Measurements from ENCODE around the gene WDFY4. TPM values are rescaled to one million over a fixed set of nuclear protein-coding genes. Genes with fewer than 3 reads are reported as not detected.

WDFY4 gene
- total RNA-seq, 4 donors from 2014 or later: 0.60 to 20.6 (median 5.1) TPM

DNA sequence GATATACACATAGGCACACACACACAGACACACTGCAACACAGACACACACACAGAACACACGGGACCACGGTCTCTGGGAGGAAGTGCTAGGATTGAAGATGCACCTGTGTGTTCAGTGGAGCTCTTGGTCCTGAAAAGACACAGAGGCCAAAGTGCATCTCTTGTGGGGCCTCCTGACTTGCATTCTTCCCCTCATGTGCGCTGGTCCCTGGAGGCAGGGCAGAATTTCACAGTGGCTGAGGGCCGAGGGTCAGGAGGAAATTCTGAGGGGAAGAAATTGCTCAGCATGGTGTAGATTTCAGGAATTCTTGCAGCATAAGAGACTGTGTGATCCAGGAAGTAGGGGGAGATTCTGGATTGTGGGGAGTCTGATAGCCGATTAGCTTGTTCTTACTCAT, 35.9 kb downstream of the WDFY4 start:
- intact Hi-C loops (cut with DNase I; ENCODE audit: low total_unique reads) (no loop called here), in situ Hi-C loops (cut with MboI; ENCODE audit: low pct_ligation_motif_present in 1 of 4, low pct_unique_long_range_greater_than_20kb in 1 of 4, low sequenced_read_pairs in 3 of 4) (no loop called here)
- H3K4me3 ChIP-seq: no peak overlapping the region
- DNase-seq: no peak
- H3K27ac ChIP-seq: no peak overlapping the region
- no peaks in the 10 kb centered on the region for H3K9me3 ChIP-seq
- H3K36me3 ChIP-seq: no peaks in the 10 kb centered on the region
- TF ChIP-seq POLR2AphosphoS5 (IDR thresholded peaks at IDR 0.05): no peak
- TF ChIP-seq, protein P1, sequence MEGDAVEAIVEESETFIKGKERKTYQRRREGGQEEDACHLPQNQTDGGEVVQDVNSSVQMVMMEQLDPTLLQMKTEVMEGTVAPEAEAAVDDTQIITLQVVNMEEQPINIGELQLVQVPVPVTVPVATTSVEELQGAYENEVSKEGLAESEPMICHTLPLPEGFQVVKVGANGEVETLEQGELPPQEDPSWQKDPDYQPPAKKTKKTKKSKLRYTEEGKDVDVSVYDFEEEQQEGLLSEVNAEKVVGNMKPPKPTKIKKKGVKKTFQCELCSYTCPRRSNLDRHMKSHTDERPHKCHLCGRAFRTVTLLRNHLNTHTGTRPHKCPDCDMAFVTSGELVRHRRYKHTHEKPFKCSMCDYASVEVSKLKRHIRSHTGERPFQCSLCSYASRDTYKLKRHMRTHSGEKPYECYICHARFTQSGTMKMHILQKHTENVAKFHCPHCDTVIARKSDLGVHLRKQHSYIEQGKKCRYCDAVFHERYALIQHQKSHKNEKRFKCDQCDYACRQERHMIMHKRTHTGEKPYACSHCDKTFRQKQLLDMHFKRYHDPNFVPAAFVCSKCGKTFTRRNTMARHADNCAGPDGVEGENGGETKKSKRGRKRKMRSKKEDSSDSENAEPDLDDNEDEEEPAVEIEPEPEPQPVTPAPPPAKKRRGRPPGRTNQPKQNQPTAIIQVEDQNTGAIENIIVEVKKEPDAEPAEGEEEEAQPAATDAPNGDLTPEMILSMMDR (IDR thresholded peaks at IDR 0.05): no peak
- no peak for TF ChIP-seq POLR2A (IDR thresholded peaks at IDR 0.05)
- TF ChIP-seq EP300 (IDR thresholded peaks at IDR 0.05; ENCODE audit: low read depth): no peak
- H3K4me1 ChIP-seq: no peaks in the 10 kb centered on the region
- H3K27me3 ChIP-seq: no peaks in the 10 kb centered on the region
- 70 to 80% methylated on average over 1 to 5 of the region's 5 CpGs for WGBS, 2 donors (ENCODE audit: low coverage in 1 of 2)

DNA sequence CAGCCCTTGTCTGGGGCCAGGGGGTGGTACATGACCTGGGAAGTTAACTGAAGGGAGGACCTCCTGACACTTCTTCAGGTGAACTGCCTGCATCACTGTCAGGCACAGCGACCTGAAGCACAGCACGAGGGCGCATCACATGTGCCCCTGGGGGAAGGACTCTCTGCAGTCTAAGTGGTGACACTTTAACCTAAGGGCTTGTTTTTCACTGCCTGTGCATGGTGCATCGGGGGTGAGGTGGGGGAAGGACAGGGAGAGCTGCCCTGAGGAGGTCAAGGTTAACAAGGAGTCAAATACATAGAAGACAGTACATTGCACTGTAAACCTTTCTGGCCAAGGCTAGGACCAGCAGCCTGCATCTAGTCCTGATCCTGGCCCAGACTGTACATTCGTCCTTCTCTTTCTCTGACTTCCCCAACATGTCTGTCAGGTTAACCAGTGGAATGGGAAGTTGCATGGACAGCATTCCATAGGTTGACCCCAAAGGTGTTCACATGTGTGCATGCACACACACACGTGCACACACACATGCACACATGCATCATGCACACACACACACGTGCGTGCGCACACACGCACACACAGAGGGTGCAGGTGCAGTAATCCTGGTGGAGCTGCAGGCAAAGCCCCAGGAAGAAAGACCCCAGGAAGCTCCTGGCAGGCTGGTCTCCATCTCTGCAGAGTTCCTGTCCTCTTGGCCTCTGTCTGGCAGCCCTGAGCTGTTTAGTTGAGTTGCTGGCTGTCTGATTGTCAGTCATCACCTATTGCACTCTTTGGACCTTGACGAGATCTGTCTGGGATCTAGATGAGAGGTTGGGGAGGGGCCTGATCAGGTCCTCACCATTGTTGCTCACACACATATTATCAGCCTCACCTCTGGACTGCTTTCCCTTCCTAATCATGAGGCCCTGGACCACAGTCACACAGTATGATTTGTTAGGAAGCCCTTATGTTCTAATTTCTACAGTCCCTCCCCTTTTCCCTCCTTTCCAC, 37.8 kb downstream of the WDFY4 start:
- 74% methylated on average over 11 of the region's 11 CpGs; no CpG with 5 or more reads in 1 of the 2 donors for WGBS, 2 donors (ENCODE audit: low coverage in 1 of 2)
- TF ChIP-seq POLR2A (IDR thresholded peaks at IDR 0.05): no peak
- no peak for TF ChIP-seq POLR2AphosphoS5 (IDR thresholded peaks at IDR 0.05)
- TF ChIP-seq, protein P1 (IDR thresholded peaks at IDR 0.05): no peak
- no peak for TF ChIP-seq EP300 (IDR thresholded peaks at IDR 0.05; ENCODE audit: low read depth)
- Histone ChIP-seq H3K4me3 (no peak overlapping the region), H3K36me3 (no peaks in the 10 kb centered on the region), H3K27ac (no peak overlapping the region), H3K9me3 (no peaks in the 10 kb centered on the region), H3K27me3 (no peaks in the 10 kb centered on the region), H3K4me1 (no peaks in the 10 kb centered on the region)
- DNase-seq: no peak
- in situ Hi-C loops (cut with MboI; ENCODE audit: low pct_ligation_motif_present in 1 of 4, low pct_unique_long_range_greater_than_20kb in 1 of 4, low sequenced_read_pairs in 3 of 4): no loop called here
- intact Hi-C loops (cut with DNase I; ENCODE audit: low total_unique reads): no loop called here

DNA sequence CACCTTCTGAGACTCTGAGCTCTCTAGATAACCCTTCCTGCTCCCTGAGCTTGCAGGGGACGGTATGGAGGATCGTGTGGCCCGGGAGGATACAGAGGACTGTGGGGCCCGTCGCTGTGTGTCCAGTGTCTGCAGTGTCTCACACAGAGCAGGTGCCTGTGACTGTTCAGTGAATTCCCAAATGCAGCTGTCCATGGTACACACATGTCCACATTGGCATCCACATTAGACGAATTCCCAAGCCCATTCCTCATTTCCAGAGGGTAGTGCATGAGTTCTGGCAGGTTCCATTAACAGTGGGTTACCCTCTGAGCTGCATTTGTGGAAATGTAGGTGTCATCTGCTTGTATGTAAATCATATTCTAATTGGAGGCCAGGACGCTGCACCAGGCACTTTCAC, 39.5 kb downstream of the WDFY4 start:
- no peaks in the 10 kb centered on the region for H3K27me3 ChIP-seq
- TF ChIP-seq POLR2A (IDR thresholded peaks at IDR 0.05) (no peak), EP300 (IDR thresholded peaks at IDR 0.05; ENCODE audit: low read depth) (no peak)
- TF ChIP-seq, protein P1 (IDR thresholded peaks at IDR 0.05): no peak
- no peaks in the 10 kb centered on the region for H3K36me3 ChIP-seq
- no peak overlapping the region for H3K27ac ChIP-seq
- no peak overlapping the region for H3K4me3 ChIP-seq
- H3K9me3 ChIP-seq: no peaks in the 10 kb centered on the region
- 70% methylated on average over 7 of the region's 7 CpGs; no CpG with 5 or more reads in 1 of the 2 donors for WGBS, 2 donors (ENCODE audit: low coverage in 1 of 2)
- H3K4me1 ChIP-seq: no peaks in the 10 kb centered on the region
- intact Hi-C loops (cut with DNase I; ENCODE audit: low total_unique reads): no loop called here
- in situ Hi-C loops (cut with MboI; ENCODE audit: low pct_ligation_motif_present in 1 of 4, low pct_unique_long_range_greater_than_20kb in 1 of 4, low sequenced_read_pairs in 3 of 4): no loop called here
- DNase-seq: no peak

DNA sequence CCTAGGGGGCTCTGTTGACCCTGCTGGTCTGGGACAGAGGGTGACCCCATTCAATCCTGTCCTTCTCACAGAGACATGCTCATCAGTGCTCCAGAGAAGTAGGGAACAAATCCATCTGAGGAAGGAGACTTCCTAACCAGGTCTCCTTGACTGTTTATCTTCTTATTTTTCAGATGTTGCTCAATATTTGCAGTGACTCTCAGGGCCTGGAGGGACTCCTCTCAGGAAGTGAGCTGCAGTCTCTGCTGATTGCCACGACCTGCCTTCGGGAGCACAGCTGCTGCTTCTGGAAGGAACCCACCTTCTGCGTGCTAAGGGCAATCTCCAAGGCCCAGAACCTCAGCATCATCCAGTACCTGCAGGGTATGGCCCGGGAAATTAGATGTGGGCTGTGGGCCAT, 41.0 kb downstream of the WDFY4 start:
- in situ Hi-C loops (cut with MboI; ENCODE audit: low pct_ligation_motif_present in 1 of 4, low pct_unique_long_range_greater_than_20kb in 1 of 4, low sequenced_read_pairs in 3 of 4): no loop called here
- WGBS, 2 donors (ENCODE audit: low coverage in 1 of 2): 69% methylated on average over 4 of the region's 4 CpGs; no CpG with 5 or more reads in 1 of the 2 donors

More for the DNA sequence above, 41.0 kb downstream of the WDFY4 start:
- no peaks in the 10 kb centered on the region for H3K27me3 ChIP-seq
- H3K9me3 ChIP-seq: no peaks in the 10 kb centered on the region
- no peak overlapping the region for H3K4me3 ChIP-seq
- no peaks in the 10 kb centered on the region for H3K4me1 ChIP-seq
- TF ChIP-seq POLR2AphosphoS5 (IDR thresholded peaks at IDR 0.05) (no peak), POLR2A (IDR thresholded peaks at IDR 0.05) (no peak), EP300 (IDR thresholded peaks at IDR 0.05; ENCODE audit: low read depth) (no peak)
- TF ChIP-seq, protein P1 (IDR thresholded peaks at IDR 0.05): no peak
- DNase-seq: no peak
- intact Hi-C loops (cut with DNase I; ENCODE audit: low total_unique reads): no loop called here
- no peaks in the 10 kb centered on the region for H3K36me3 ChIP-seq
- no peak overlapping the region for H3K27ac ChIP-seq
